ENCODE results near the gene C17orf107. TPM values are rescaled to one million over a fixed set of nuclear protein-coding genes. Genes with fewer than 3 reads are reported as not detected.
"Not testable (repeated sequence)": the region's sequence is repeated elsewhere in the genome, so short reads cannot be mapped to it uniquely, and the experiment has no call there.

Gene C17orf107
- total RNA-seq, 1 donor from 2014 or later, result 1.1 TPM

DNA sequence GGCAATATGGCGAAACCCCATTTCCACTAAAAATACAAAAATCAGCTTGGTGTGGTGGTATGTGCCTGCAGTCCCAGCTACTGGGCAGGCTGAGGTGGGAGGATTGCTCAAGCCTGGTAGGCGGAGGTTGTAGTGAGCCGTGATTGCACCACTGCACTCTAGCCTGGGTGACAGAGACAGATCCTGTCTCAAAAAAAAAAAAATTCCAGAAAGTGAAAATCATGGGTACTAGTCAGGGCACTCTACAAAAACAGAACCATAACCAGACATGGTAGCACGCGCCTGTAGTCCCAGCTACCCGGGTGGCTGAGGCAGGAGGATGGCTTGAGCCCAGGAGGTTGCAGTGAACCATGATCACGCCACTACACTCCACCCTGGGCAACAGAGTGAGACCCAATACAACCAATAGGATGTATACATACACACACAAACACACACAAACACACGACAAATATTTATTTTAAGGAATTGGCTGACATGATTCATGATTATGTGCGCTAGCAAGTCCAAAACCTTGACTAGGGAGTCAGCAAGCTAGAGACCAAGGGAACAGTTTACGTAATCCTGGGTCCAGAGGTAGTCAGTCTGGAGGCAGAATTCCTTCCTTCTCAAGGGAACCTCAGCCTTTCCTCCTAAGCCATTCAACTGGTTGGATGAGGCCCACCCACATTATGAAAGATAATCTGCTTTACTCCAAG is 21.2 kb downstream of the C17orf107 start:
- peaks cover 3% of the 10 kb centered on the region for H3K27me3 Mint-ChIP-seq (ENCODE audit: insufficient read depth, low read depth)
- H3F3A ChIP-seq (ENCODE audit: low read depth), result no peaks in the 10 kb centered on the region

DNA sequence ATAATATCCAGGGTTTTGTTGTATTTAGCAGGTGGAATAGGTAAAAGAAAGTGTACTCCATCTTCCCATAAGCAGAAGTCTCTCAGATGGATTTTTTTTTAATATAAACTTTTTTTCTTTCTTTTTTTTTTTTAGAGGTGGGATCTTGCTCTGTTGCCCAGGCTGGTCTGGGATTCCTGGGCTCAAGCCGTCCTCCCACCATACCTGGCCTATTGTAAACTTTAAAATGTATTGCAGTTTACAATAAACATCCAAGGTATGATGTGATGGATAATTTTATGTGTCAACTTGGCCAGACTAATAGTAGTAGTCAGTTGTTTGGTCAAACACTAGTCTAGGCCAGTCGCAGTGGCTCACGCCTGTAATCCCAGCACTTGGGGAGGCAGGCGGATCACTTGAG is 22.0 kb downstream of the C17orf107 start:
- H3K9ac ChIP-seq, result no peak overlapping the region
- H3K4me3 ChIP-seq, result no peak overlapping the region
- Mint-ChIP-seq H3K27ac (no peak overlapping the region), H3K4me1 (peaks cover 3% of the 10 kb centered on the region), H3K9me3 (no peaks in the 10 kb centered on the region), H3K36me3 (no peaks in the 10 kb centered on the region), H3K4me3 (no peak overlapping the region), H3K27me3 (ENCODE audit: insufficient read depth, low read depth) (peaks cover 3% of the 10 kb centered on the region)
- H3K4me1 ChIP-seq, result no peaks in the 10 kb centered on the region
- no peaks in the 10 kb centered on the region for H3K79me2 ChIP-seq (ENCODE audit: low read depth)
- H4K20me1 ChIP-seq (ENCODE audit: low read depth), result no peaks in the 10 kb centered on the region
- no peaks in the 10 kb centered on the region for H3K9me3 ChIP-seq (ENCODE audit: low read depth)
- no peak for TF ChIP-seq EZH2phosphoT487 (IDR thresholded peaks at IDR 0.05)
- TF ChIP-seq CTCF (IDR thresholded peaks at IDR 0.05), result no peak
- no peak for TF ChIP-seq EZH2 (IDR thresholded peaks at IDR 0.05)
- DNase-seq (ENCODE audit: low spot score), result no peak
- no peaks in the 10 kb centered on the region for H3K27me3 ChIP-seq
- H3K27ac ChIP-seq, result no peak overlapping the region
- no peak overlapping the region for H2AFZ ChIP-seq (replicated peaks)
- no peaks in the 10 kb centered on the region for H3K36me3 ChIP-seq
- no peaks in the 10 kb centered on the region for H3F3A ChIP-seq (ENCODE audit: low read depth)
- no peak overlapping the region for H3K4me2 ChIP-seq

More for the DNA sequence above, 21.2 kb downstream of the C17orf107 start:
- TF ChIP-seq EZH2phosphoT487 (IDR thresholded peaks at IDR 0.05), result no peak
- H3K36me3 ChIP-seq, result no peaks in the 10 kb centered on the region
- no peak overlapping the region for H3K4me2 ChIP-seq
- no peak overlapping the region for H3K9ac ChIP-seq
- H3K9me3 ChIP-seq (ENCODE audit: low read depth), result no peaks in the 10 kb centered on the region
- no peak for DNase-seq (ENCODE audit: low spot score)
- Mint-ChIP-seq H3K36me3 (no peaks in the 10 kb centered on the region), H3K27ac (no peak overlapping the region), H3K9me3 (no peaks in the 10 kb centered on the region), H3K4me3 (no peak overlapping the region), H3K4me1 (peaks cover 3% of the 10 kb centered on the region)
- no peak overlapping the region for H2AFZ ChIP-seq (replicated peaks)
- H3K27me3 ChIP-seq, result no peaks in the 10 kb centered on the region
- H3K4me1 ChIP-seq, result no peaks in the 10 kb centered on the region
- H3K4me3 ChIP-seq, result no peak overlapping the region
- H3K27ac ChIP-seq, result no peak overlapping the region
- no peaks in the 10 kb centered on the region for H4K20me1 ChIP-seq (ENCODE audit: low read depth)
- no peaks in the 10 kb centered on the region for H3K79me2 ChIP-seq (ENCODE audit: low read depth)

DNA sequence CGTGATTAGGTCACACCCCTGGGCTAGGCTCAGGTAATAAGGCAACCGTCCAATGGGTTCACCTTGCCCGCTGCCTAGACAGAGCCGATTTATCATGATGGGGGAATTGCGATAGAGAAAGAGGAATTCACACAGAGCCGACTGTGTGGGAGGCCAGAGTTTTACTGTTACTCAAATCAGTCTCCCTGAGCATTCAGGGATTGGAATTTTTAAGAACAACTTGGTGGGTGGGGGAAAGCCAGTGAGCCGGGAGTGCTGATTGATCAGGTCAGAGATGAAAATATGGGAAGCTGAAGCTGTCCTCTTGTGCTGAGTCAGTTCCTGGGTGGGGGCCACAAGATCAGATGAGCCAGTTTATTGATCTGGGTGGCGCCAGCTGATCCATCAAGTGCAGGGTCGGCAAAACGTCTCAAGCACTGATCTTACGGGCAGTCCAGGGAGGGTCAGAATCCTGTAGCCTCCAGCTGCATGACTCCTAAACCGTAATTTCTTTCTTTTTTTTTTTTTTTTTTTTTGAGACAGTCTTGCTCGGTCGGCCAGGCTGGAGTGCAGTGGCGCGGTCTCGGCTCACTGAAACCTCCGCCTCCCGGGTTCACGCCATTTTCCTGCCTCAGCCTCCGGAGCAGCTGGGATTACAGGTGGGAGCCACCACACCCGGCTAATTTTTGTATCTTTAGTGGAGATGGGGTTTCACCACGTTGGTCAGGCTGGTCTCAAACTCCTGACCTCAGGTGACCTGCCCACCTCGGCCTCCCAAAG is 27.4 kb downstream of the C17orf107 start:
- not testable (repeated sequence) for H3K9ac ChIP-seq; H3F3A ChIP-seq (ENCODE audit: low read depth); H3K4me3 Mint-ChIP-seq; H3K36me3 ChIP-seq; H3K4me1 Mint-ChIP-seq; H3K4me2 ChIP-seq; DNase-seq (ENCODE audit: low spot score); H2AFZ ChIP-seq (replicated peaks); H4K20me1 ChIP-seq (ENCODE audit: low read depth); H3K9me3 ChIP-seq (ENCODE audit: low read depth); H3K79me2 ChIP-seq (ENCODE audit: low read depth); H3K9me3 Mint-ChIP-seq; H3K27me3 ChIP-seq; H3K4me3 ChIP-seq; H3K27me3 Mint-ChIP-seq (ENCODE audit: insufficient read depth, low read depth); H3K4me1 ChIP-seq; H3K27ac ChIP-seq
- H3K27ac Mint-ChIP-seq, result peak overlapping the region; percentile 17
- peaks cover 13% of the 10 kb centered on the region for H3K36me3 Mint-ChIP-seq

DNA sequence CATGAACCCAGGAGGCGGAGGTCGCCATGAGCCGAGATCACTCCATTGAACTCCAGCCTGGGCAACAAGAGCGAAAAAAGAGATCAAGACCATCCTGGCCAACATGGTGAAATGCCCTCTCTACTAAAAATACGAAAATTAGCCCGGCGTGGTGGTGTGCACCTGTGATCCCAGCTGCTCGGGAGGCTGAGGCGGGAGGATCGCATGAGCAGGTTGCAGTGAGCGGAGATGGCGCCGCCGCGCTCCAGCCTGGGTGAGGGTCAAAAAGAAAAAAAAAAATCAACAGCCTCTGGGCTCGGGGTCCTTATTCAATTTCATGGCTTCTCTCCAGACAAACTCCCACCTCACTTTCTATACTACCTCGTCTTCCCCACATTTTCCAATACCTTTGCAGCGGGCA is 29.5 kb downstream of the C17orf107 start:
- Histone ChIP-seq H3K9me3 (ENCODE audit: low read depth) (no peaks in the 10 kb centered on the region), H4K20me1 (ENCODE audit: low read depth) (no peaks in the 10 kb centered on the region), H3K4me2 (no peak overlapping the region), H3K4me3 (no peak overlapping the region), H3K79me2 (ENCODE audit: low read depth) (no peaks in the 10 kb centered on the region), H3K27me3 (no peaks in the 10 kb centered on the region), H3K27ac (no peak overlapping the region), H3K9ac (no peak overlapping the region), H2AFZ (replicated peaks) (no peak overlapping the region), H3K4me1 (no peaks in the 10 kb centered on the region), H3K36me3 (no peaks in the 10 kb centered on the region), H3F3A (ENCODE audit: low read depth) (peaks cover 3% of the 10 kb centered on the region)
- peaks cover 6% of the 10 kb centered on the region for H3K27me3 Mint-ChIP-seq (ENCODE audit: insufficient read depth, low read depth)
- H3K4me1 Mint-ChIP-seq, result peaks cover 2% of the 10 kb centered on the region
- no peak for DNase-seq (ENCODE audit: low spot score)
- no peak overlapping the region for H3K4me3 Mint-ChIP-seq
- H3K9me3 Mint-ChIP-seq, result no peaks in the 10 kb centered on the region
- H3K36me3 Mint-ChIP-seq, result peaks cover 18% of the 10 kb centered on the region
- TF ChIP-seq EZH2phosphoT487 (IDR thresholded peaks at IDR 0.05) (no peak), CTCF (IDR thresholded peaks at IDR 0.05) (no peak), EZH2 (IDR thresholded peaks at IDR 0.05) (no peak)
- H3K27ac Mint-ChIP-seq, result no peak overlapping the region
